Left lobe of liver (tissue), 2 donors: Measurements from ENCODE around the gene HSFX3. TPM values are rescaled to one million over a fixed set of nuclear protein-coding genes. Genes with fewer than 3 reads are reported as not detected.
"Not testable (repeated sequence)": the region's sequence is repeated elsewhere in the genome, so short reads cannot be mapped to it uniquely, and the experiment has no call there.

Experiments
- ATAC-seq: fragments of 200-7000 bp; cut with Tn5 transposase; one replicate; pipeline ENCODE4 v1.9.1; 2020; ENCODE audit warnings: mild to moderate bottlenecking, moderate library complexity
- DNase-seq: peaks from one replicate; pipeline ENCODE4 v3.0.0-alpha.2; 2020; ENCODE audit warnings: low spot score
- total RNA-seq: library from RNA; stranded (reverse); gene quantifications from one replicate; pipeline ENCODE4 v1.2.1, GENCODE V29; 2021
- donor health status: DM: no; HTN: no; CAD: no; lungs with moderate emphysema.
- donor health status: DM: no; HTN: yes; CAD: no.

HSFX3 gene, protein sequence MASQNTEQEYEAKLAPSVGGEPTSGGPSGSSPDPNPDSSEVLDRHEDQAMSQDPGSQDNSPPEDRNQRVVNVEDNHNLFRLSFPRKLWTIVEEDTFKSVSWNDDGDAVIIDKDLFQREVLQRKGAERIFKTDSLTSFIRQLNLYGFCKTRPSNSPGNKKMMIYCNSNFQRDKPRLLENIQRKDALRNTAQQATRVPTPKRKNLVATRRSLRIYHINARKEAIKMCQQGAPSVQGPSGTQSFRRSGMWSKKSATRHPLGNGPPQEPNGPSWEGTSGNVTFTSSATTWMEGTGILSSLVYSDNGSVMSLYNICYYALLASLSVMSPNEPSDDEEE
- total RNA-seq, result not detected

GRCh38 chrX:149549701-149550100, at the start of gene HSFX3:
HSFX3 (minus strand) TSS chrX:149549924; CDS start chrX:149549852, 72 bp downstream.
- DNase-seq, ATAC-seq: not testable (repeated sequence)

DNA sequence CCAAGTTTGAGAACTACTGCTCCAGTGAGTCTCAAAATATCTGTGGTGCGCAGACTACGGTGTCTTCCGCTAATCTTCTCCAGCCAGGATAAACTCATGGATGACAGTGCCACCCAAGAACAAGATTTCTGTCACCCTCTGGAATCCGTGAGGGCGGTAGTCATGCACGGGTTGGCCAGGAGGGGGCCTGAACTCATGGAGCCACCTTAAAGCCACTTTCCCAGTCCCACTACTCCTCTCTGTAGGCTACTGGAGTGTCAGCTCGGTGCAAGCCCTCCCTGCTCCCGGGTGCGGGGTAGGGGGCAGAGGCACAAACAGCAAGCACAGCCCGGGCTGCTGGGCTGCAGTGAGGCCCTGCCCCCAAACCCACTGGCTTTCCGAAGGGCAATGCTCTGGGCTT, 48.9 kb upstream of the HSFX3 start:
- not testable (repeated sequence) for ATAC-seq, DNase-seq

GRCh38 chrX:149595943-149596342, 46.2 kb upstream of the HSFX3 start:
- not testable (repeated sequence) for DNase-seq, ATAC-seq

DNA sequence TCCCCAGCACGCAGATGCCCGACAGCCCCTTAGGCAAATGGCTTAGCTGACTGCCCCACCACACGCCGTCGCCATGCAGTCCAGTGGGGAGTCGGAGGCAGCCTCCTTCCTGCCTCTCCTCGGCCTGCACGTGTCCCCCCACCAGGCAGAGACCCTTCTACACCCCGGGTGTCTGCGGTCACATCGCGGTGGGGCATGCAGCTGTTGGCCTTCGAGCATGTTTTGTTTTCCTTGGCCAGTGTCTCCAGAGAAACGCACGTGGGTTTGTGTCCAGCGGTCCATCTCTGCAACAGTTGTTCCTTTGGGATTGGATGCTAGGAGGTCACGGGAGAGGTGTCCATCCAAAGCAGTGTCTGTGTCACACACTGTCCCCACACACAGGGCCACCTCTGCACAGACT, 45.5 kb upstream of the HSFX3 start, which contains the start of gene HSFX2:
TSS of gene HSFX2 (minus strand) at position 101 of the 400 bp plus-strand sequence. CDS start 614 bp downstream, outside the sequence.
- not testable (repeated sequence) for ATAC-seq, DNase-seq

DNA sequence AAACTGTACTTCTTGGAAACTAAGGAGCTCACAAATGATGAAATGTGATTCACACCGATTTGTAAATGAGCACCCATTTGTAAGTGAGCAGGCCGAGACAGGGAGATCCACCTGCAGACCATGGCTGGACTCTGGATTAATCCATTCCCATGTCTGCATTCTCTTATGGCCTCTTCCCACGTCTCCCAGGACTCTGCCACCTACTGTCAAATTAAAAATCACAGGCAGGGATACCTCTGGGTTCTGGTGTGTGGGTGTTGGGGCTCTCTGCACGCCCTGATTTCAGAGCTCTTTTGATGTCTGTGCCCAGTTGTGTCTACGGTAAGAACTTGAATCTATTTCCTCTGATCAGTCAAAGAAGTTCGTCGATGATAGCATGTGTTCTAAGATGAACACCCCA, 41.3 kb upstream of the HSFX3 start:
- ATAC-seq, DNase-seq: not testable (repeated sequence)

- not testable (repeated sequence) for DNase-seq, ATAC-seq
Measured at GRCh38 chrX:149587359-149587758, 37.6 kb upstream of the HSFX3 start, which contains the start of gene MAGEA9B. MAGEA9B (minus strand) TSS chrX:149587459; CDS start chrX:149583179, 4,280 bp downstream.

- ATAC-seq, result not testable (repeated sequence)
Measured at GRCh38 chrX:149585631-149586030, 35.9 kb upstream of the HSFX3 start.

GRCh38 chrX:149573456-149573855, 23.7 kb upstream of the HSFX3 start:
- ATAC-seq, result not testable (repeated sequence)

More at GRCh38 chrX:149585631-149586030, 35.9 kb upstream of the HSFX3 start:
- not testable (repeated sequence) for DNase-seq

DNA sequence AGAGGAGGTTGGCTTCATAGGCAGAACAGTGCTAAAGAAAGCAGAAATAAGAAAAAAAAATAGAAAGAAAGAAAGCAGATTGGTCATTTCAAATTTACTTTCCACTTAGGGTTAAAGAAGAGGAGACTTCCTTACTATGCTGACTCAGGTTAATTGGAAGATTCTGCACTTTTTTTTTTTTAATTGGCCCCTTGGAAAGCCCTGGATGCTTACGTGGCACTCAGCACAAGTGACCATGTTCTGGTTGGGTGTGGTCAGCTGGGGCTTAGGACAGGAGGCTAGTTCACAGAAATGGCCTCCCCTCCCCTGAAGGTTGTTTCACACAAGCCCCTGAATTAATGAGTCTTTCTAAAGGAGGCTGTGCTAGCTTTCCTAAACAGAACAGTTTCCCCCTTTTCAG, 23.0 kb upstream of the HSFX3 start:
- DNase-seq, result no peak
- no peak for ATAC-seq

More at GRCh38 chrX:149573456-149573855, 23.7 kb upstream of the HSFX3 start:
- DNase-seq, result not testable (repeated sequence)

- ATAC-seq (no peak), DNase-seq (no peak)
Measured at GRCh38 chrX:149571770-149572169, 22.0 kb upstream of the HSFX3 start.

DNA sequence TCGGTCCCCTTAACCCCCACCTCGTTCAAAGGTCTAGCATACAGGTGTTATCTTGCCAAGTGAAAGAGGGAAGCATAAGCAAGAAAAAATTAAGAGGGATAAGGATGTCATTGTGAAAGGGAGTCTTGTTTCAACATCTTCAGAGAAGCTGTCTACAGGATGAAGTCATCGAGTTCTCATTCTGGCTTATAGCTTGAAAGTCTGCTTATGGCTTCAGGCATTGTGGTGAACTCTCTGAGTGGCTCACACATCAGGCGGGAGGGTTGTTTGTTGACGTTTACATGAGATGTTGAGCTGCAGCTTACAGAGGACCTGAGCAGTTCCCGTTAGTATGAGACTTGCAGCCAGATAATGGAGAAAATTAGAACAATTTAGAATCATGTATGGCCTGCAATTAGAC, 20.9 kb upstream of the HSFX3 start:
- DNase-seq (no peak), ATAC-seq (no peak)

GRCh38 chrX:149569770-149570169, 20.0 kb upstream of the HSFX3 start:
- ATAC-seq (no peak), DNase-seq (no peak)

- ATAC-seq (no peak), DNase-seq (no peak)
Measured at GRCh38 chrX:149568701-149569296, 19.1 kb upstream of the HSFX3 start.

GRCh38 chrX:149567621-149568417, 18.1 kb upstream of the HSFX3 start:
- DNase-seq, result no peak
- no peak for ATAC-seq

GRCh38 chrX:149563359-149563758, 13.6 kb upstream of the HSFX3 start:
- ATAC-seq, result no peak
- no peak for DNase-seq

DNA sequence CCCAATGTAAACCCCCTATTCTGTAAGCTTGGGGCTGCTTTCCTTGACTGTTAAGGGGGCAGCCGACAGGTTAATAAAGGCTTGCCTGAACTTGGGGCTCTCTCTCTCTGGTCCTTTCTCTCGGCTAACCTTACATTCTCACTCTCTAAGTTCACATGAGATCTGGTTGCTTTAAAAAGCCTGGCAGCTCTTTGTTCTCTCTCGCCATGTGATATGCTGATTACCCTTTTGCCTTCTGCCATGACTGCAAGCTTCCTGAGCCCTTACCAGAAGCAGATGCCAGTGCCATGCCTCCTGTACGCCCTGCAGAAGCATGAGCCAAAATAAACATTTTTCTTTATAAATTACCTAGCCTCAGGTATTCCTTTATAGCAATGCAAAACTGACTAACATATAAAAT, 5.5 kb upstream of the HSFX3 start:
- not testable (repeated sequence) for DNase-seq, ATAC-seq

- not testable (repeated sequence) for DNase-seq, ATAC-seq
Measured at GRCh38 chrX:149551939-149552248, 2.2 kb upstream of the HSFX3 start.

- not testable (repeated sequence) for DNase-seq, ATAC-seq
Measured at GRCh38 chrX:149551245-149551938, 1.7 kb upstream of the HSFX3 start.

DNA sequence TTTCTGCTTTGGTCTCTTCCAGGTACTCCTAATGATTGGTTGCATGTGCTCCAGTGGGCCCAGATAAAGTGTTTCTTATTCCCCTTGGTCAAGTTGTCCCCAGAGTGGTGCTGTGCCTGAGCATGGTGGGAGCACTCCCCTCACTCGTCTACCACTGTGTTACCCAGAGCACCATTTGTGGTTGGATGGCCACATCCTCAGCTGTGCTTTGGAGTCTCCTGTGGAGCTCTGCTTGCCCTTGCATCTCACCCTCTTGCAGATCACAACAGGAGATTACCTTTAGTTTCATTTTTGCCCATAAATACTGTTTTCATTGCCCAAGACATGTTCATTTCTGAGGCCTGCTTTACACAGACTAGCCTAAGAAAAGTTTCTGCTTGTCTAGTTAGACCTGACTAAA, 730 bp upstream of the HSFX3 start:
- not testable (repeated sequence) for ATAC-seq, DNase-seq

DNA sequence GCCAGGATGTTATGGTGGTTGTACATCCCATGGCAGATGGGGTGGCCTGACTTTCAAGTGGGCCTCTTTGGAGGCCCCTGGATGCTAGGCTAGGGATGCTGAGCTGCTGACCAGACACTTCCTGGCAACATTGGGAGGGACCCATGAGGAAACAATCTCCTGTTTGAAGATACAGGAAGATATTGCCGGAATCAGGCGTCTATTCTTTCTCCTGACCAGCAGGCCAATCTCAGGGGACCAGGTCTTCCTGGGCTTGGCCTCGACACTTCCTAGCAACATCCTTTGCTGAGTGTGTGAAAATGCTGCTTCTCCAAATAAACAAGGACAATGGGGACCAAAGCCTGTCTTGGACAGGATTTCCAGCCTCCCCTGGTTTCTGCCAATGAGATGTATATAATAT, 1.9 kb downstream of the HSFX3 start:
- ATAC-seq, DNase-seq: not testable (repeated sequence)
